PFSK-1 (cell line): ENCODE measurements around the gene HS6ST1.

Source experiments
- FOXP2 ChIP-seq: optimal IDR thresholded peaks from 2 replicates; pipeline ENCODE3; 2011; ENCODE audit warnings: borderline replicate concordance, control low read depth, inconsistent platforms; ENCODE audit not compliant: insufficient read depth; ENCODE audit errors: extremely low read length, extremely low read depth
- POLR2AphosphoS5 ChIP-seq: IDR thresholded peaks from 2 replicates; pipeline ENCODE4 v1.6.1; 2012; ENCODE audit warnings: low read depth, mild to moderate bottlenecking, control low read depth, low read length, moderate library complexity
- REST ChIP-seq, 2 experiments: IDR thresholded peaks; 2 replicates each; pipeline versions ENCODE4 v1.6.1 to v1.8.0; 2011 to 2012; ENCODE audit warnings: low read depth in 2 of 2, low read length in 2 of 2, control low read depth in 1 of 2, inconsistent platforms in 1 of 2, mild to moderate bottlenecking in 1 of 2, moderate library complexity in 1 of 2; ENCODE audit not compliant: insufficient read depth in 1 of 2
- SIN3A ChIP-seq: IDR thresholded peaks from 2 replicates; pipeline ENCODE4 v1.6.1; 2012; ENCODE audit warnings: mild to moderate bottlenecking, low read length, moderate library complexity, borderline replicate concordance; ENCODE audit not compliant: insufficient read depth
- TAF1 ChIP-seq: IDR thresholded peaks from 2 replicates; pipeline ENCODE4 v1.6.1; 2012; ENCODE audit warnings: low read length, control low read depth, borderline replicate concordance; ENCODE audit not compliant: insufficient read depth

The HS6ST1 gene

GRCh38 chr2:128347701-128348539 lies 29.3 kb upstream of the HS6ST1 start:
- TF ChIP-seq TAF1 (no peak), POLR2AphosphoS5 (no peak), REST (IDR thresholded peaks at IDR 0.05; ENCODE audit: insufficient read depth in 1 of 2, low read depth in 2 of 2, low read length in 2 of 2) (no peak), FOXP2 (no peak)

- TF ChIP-seq FOXP2, result no peak
- TF ChIP-seq POLR2AphosphoS5, result no peak
- TF ChIP-seq SIN3A, result no peak
- TF ChIP-seq TAF1, result no peak
- TF ChIP-seq REST (IDR thresholded peaks at IDR 0.05; ENCODE audit: insufficient read depth in 1 of 2, low read depth in 2 of 2, low read length in 2 of 2), result no peak
These were observed 28.5 kb upstream of the HS6ST1 start for GRCh38 chr2:128347171-128347558.

- TF ChIP-seq TAF1 (no peak), SIN3A (no peak), POLR2AphosphoS5 (no peak), FOXP2 (no peak), REST (IDR thresholded peaks at IDR 0.05; ENCODE audit: insufficient read depth in 1 of 2, low read depth in 2 of 2, low read length in 2 of 2) (no peak)
These were observed 27.9 kb upstream of the HS6ST1 start for GRCh38 chr2:128346291-128347170.

DNA sequence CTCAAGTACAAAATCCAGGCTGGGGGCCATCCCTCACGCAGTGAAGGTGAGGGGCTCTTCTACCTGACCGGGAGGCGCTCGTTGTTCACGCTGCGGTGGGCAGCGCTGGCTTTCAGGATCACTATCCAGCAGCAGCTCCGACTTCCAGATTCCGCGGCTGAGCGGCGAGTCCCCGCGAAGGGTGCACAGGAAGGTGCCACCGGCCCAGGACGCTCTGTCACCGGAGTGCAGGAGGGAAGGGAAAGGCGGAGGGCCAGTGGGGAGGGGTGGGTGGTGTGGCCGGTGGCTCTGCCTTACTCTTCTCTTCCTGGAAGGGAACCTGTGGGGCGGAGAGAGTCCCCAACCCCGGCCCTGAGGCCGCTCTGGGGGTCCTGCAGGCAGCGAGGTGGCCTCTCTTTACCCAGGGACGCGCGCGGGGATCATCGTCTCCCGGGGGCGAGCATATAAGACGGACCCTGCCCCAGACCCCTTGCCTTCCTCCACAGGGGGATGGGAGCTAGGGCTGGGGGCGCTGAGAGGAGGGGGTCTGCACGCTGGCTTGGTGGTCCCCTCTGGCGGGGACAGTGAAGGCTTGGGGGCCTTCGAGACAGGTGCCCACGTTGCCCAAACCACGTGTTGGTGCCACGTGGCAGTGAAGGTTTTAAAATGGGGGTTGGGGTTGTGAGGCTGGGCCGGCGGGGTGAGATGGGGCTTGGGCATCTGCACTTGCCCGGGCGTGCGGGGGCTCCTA lies 26.9 kb upstream of the HS6ST1 start:
- TF ChIP-seq TAF1 (no peak), REST (IDR thresholded peaks at IDR 0.05; ENCODE audit: insufficient read depth in 1 of 2, low read depth in 2 of 2, low read length in 2 of 2) (no peak), FOXP2 (no peak), SIN3A (no peak), POLR2AphosphoS5 (no peak)
